Measurements from ENCODE around the gene SFXN3. TPM values are rescaled to one million over a fixed set of nuclear protein-coding genes. Genes with fewer than 3 reads are reported as not detected.

The SFXN3 gene
- total and polyA plus RNA-seq, 2 experiments from 2014 or later: 0.68 to 3.8 TPM

GRCh38 chr10:101087965-101088364, 56.9 kb downstream of the SFXN3 start:
- H3K4me1 Mint-ChIP-seq: peaks cover 4% of the 10 kb centered on the region; the same call in 1 of the 3 replicates
- H3K36me3 Mint-ChIP-seq (ENCODE audit: low read depth): no peaks in the 10 kb centered on the region
- H4K20me1 ChIP-seq (replicated peaks; ENCODE audit: insufficient read depth): no peaks in the 10 kb centered on the region
- no peak overlapping the region for H3K27ac ChIP-seq (ENCODE audit: low read depth)
- ATAC-seq (no peak), DNase-seq (ENCODE audit: low spot score) (no peak)
- no peaks in the 10 kb centered on the region for H3K9me2 ChIP-seq (ENCODE audit: insufficient read depth)
- H3K27me3 Mint-ChIP-seq (ENCODE audit: insufficient read depth, low read depth, poor library complexity): peaks cover 13% of the 10 kb centered on the region
- H3K4me1 ChIP-seq (ENCODE audit: insufficient read depth): no peaks in the 10 kb centered on the region
- no peak overlapping the region for H3K4me3 ChIP-seq
- TF ChIP-seq ZNF462 (CRISPR knock-in tag; IDR thresholded peaks at IDR 0.05): no peak
- no peak for TF ChIP-seq EZH2 (IDR thresholded peaks at IDR 0.05; ENCODE audit: low read depth, unreplicated experiment)
- no peak for TF ChIP-seq NANOG (IDR thresholded peaks at IDR 0.05; ENCODE audit: borderline replicate concordance)
- no peak for TF ChIP-seq ZNF114 (CRISPR knock-in tag; IDR thresholded peaks at IDR 0.05)
- TF ChIP-seq STAT1 (IDR thresholded peaks at IDR 0.05; ENCODE audit: unreplicated experiment): no peak
- TF ChIP-seq REST (IDR thresholded peaks at IDR 0.05; ENCODE audit: unreplicated experiment): no peak
- no peak for TF ChIP-seq POLR2AphosphoS5 (IDR thresholded peaks at IDR 0.05; ENCODE audit: low read depth)
- TF ChIP-seq ETS1 (IDR thresholded peaks at IDR 0.05): no peak
- TF ChIP-seq CREB1 (CRISPR knock-in tag; IDR thresholded peaks at IDR 0.05; ENCODE audit: low read depth): no peak
- no peak for TF ChIP-seq JUNB (IDR thresholded peaks at IDR 0.05; ENCODE audit: unreplicated experiment)
- H3K27ac Mint-ChIP-seq: no peak overlapping the region
- no peaks in the 10 kb centered on the region for H3K9me3 Mint-ChIP-seq
- H2AFZ ChIP-seq: no peak overlapping the region
- no peak overlapping the region for H3K4me3 Mint-ChIP-seq
- H3K36me3 ChIP-seq (ENCODE audit: insufficient read depth): no peaks in the 10 kb centered on the region
- 0 out of 2 replicates have a peak, but pooled peaks cover 7% of the 10 kb centered on the region for H3K27me3 ChIP-seq (ENCODE audit: insufficient read depth)
- H3F3A ChIP-seq (replicated peaks; ENCODE audit: low read depth): no peaks in the 10 kb centered on the region
- no peak overlapping the region for H3K4me2 ChIP-seq
- H3K79me2 ChIP-seq (replicated peaks; ENCODE audit: insufficient read depth): no peaks in the 10 kb centered on the region
